Fibroblast of pulmonary artery (primary cell): ENCODE data around the gene PPM1N.

Source experiments
- DNase-seq: peaks from one replicate; pipeline ENCODE4 v3.0.0-alpha.2; 2010; ENCODE audit warnings: low read depth
- H3K4me3 ChIP-seq: replicated peaks from 2 replicates; pipeline ENCODE4 v1.5.1; 2011; ENCODE audit warnings: low read depth, mild to moderate bottlenecking, control low read depth, low read length, moderate library complexity
- TF ChIP-seq, protein P1 (sequence below): IDR thresholded peaks from 2 replicates; pipeline ENCODE4 v1.5.1; 2011; ENCODE audit warnings: mild to moderate bottlenecking, control low read depth, low read length, inconsistent platforms; ENCODE audit errors: missing control alignments

The PPM1N gene

DNA sequence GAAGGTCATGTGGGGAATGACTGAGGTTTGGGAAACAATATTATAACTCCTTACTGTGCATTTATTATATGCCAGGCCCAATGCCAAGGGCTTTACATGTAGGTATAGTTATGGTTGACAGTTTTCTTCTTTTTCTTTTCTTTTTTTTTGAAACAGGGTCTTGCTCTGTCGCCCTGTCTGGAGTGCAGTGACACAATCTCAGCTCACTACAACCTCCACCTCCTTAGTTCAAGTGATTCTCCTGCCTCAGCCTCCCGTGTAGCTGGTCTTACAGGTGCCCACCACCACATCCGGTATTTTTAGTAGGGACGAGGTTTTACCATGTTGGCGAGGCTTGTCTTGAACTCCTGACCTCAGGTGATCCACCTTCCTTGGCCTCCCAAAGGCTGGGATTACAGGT lies 15.2 kb upstream of the PPM1N start:
- no peak for DNase-seq
- H3K4me3 ChIP-seq, result no peak overlapping the region
- TF ChIP-seq, protein P1, sequence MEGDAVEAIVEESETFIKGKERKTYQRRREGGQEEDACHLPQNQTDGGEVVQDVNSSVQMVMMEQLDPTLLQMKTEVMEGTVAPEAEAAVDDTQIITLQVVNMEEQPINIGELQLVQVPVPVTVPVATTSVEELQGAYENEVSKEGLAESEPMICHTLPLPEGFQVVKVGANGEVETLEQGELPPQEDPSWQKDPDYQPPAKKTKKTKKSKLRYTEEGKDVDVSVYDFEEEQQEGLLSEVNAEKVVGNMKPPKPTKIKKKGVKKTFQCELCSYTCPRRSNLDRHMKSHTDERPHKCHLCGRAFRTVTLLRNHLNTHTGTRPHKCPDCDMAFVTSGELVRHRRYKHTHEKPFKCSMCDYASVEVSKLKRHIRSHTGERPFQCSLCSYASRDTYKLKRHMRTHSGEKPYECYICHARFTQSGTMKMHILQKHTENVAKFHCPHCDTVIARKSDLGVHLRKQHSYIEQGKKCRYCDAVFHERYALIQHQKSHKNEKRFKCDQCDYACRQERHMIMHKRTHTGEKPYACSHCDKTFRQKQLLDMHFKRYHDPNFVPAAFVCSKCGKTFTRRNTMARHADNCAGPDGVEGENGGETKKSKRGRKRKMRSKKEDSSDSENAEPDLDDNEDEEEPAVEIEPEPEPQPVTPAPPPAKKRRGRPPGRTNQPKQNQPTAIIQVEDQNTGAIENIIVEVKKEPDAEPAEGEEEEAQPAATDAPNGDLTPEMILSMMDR, result no peak

DNA sequence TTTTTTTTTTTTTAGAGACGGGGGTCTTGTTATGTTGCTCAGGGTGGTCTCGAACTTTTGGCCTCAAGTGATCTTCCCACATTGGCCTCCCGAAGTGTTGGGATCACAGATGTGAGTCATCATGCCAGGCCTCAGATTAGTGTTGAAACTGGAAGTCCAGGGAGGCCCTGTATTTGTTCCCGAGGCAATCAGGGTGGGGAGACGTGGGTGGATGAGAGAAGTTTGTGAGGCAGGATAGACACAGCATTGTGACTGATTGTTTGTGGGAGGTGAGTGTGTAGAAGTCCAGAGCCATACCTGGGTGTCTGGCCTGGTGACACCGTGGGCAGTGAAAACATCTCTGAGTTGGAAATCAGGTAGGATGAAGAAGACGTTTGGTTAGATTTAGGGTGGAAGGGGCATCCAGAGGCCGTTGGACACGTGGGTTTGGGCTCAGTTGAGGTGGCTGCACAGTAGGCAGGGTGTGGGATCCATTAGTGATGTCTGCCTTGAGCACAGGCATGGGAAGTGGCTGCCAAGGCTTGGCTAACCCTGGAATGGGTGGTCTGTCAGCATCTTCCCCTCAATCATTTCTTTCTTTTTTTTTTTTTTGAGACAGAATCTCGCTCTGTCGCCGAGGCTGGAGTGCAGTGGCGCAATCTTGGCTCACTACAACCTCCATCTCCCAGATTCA lies 13.8 kb upstream of the PPM1N start:
- TF ChIP-seq, protein P1, result no peak
- no peak overlapping the region for H3K4me3 ChIP-seq

DNA sequence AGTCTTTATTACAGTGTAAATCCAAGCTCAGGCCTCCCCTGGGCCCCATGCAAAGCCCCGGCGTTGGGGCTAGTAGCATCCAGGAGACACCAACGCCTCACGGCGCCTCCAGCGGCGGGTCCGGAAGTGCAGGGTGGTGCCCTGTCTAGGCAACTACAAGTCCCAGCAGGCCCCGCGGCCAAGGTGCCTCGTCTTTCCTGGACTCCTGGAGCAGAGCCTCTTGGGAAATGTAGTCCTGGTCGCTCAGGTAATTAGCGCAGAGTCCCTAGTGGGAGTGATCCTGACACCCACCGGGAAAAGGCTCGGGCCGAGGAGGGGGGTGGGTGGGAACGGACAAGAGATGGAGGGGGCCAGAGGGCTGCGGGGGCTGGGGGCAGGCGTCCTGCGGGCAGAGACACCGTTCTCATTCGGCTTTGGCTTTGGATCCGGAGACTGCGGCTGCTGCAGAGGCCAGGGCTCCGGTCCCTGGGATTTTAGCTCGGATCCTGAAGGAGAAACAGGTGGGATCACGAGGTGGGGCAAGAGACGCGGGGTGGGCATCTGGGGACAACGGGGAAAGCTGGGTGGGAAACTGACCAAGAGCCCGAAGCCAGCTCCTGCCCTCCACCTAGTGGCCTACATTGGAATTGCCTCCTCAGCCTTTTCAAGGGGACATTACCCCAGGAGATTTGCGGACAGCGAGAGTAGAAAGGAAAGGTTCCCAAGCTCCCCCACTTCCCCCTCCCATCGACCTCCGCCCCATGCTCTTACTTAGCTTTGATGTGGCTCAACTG lies 12.8 kb upstream of the PPM1N start:
- H3K4me3 ChIP-seq, result peak overlapping the region; percentile 66
- peak; percentile 94 for DNase-seq
- TF ChIP-seq, protein P1, result peak; percentile 94

More for the DNA sequence above, 13.8 kb upstream of the PPM1N start:
- DNase-seq, result peak; percentile 53

DNA sequence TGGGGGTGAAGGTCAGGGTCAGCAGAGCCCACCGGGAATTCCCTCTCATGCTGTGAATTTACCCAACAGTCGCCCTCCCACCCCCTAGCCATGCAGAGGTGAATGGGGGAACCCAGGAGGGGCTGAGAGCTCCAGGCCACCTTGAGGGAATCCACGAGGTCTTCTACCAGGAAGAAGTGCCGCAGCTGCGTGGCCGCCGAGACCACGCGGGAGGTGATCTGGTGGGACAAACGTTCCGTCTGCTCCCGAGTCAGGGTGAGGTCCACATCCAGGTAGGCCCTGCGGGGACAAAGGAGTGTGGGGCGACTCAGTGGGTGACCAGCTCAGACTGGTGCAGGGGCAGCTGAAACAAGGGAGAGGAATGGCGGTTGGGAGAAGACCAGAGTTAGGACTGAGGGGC lies 9.5 kb upstream of the PPM1N start:
- H3K4me3 ChIP-seq, result no peak overlapping the region
- TF ChIP-seq, protein P1, result no peak
- no peak for DNase-seq

DNA sequence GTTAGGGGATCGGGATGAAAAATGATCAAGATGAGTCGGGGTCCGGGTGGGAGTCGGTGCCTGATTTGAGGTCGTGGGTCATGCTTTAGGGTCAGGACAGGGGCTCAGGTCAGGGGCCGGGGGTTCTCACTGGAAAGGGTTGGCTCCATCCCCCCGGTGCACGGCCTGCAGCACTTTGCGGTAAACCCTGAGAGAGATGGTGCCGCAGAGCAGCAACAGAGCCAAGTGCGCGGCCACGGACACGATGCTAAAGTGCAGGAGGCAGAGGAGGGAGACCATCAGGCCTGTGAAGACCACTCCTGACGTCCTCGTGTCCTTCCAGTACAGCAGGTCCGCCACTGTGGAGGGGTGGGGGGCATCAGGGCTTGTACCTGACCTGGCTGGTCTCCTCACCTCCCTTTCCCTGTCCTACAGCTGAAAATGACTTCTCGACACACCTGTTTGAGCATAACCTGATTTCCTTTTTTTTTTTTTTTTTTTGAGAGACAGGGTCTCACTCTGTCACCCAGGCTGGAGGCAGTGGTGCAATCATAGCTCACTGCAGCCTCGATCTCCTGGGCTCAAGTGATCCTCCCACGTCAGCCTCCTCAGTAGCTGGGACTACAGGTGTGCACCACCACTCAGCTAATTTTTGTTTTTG lies 8.9 kb upstream of the PPM1N start:
- DNase-seq, result no peak
- TF ChIP-seq, protein P1, result no peak
- H3K4me3 ChIP-seq, result no peak overlapping the region

DNA sequence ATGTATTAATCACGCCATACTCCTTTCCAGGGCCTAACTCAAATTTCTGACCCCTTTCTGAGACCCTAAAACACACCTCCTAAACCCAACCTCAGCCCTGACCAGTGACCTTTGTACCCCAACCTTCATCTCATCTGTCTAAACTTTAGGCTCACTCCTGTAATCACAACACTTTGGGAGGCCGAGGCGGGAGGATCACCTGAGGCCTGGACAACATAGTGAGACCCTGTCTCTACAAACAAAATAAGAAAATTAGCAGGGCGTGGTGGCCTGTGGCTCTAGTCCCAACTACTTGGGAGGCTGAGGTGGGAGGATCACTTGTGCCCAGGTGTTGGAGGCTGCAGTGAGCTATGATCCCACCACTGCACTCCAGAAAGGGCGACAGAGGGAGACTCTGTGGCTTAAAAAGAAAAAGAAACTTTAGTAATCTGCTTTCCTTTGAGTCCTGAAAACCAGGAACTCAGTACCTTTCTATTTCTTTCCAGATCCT lies 6.1 kb upstream of the PPM1N start:
- peak overlapping the region; percentile 66 for H3K4me3 ChIP-seq
- TF ChIP-seq, protein P1, result no peak
- no peak for DNase-seq
